GM12878 (cell line): Measurements from ENCODE around the gene NRAS. TPM values are rescaled to one million over a fixed set of nuclear protein-coding genes. Genes with fewer than 3 reads are reported as not detected.

Source experiments
- ATAC-seq: fragments of 200-7000 bp; cut with Tn5 transposase; 3 replicates; pipeline ENCODE4 v1.9.1; 2020; ENCODE audit warnings: mild to moderate bottlenecking, moderate library complexity
- BruUV-seq: library from RNA; stranded (reverse); fragments of 400-500 nt; replicated peaks from 2 replicates; lab custom pipeline; 2021; lab: Mats Ljungman, UMichigan
- CTCF ChIA-PET: fragments of 300-600 bp; sonication (Branson Sonifier 250); formaldehyde crosslinking; extraction: SDS; loops from one replicate; lab custom pipeline; 2021; ENCODE audit warnings: inconsistent platforms; lab: Yijun Ruan, JAX
- POLR2A ChIA-PET: fragments of 350-600 bp; formaldehyde crosslinking; extraction: SDS; loops from one replicate; lab custom pipeline; 2021; ENCODE audit warnings: inconsistent platforms; lab: Charles Lee
- RAD21 ChIA-PET: fragments of 300-600 bp; sonication (Branson Sonifier 250); formaldehyde crosslinking; loops from one replicate; lab custom pipeline; 2023; ENCODE audit warnings: antibody characterized with exemption; ENCODE audit not compliant: unreplicated experiment; lab: Charles Lee
- SMC1A ChIA-PET: fragments of 300-600 bp; sonication (Branson Sonifier 250); formaldehyde crosslinking; loops from one replicate; lab custom pipeline; 2023; ENCODE audit not compliant: unreplicated experiment, uncharacterized antibody; lab: Charles Lee
- DNase-seq: peaks from one replicate; pipeline ENCODE4 v3.0.0-alpha.2; 2011; ENCODE audit warnings: low read depth, low spot score
- FAIRE-seq: peaks from 3 replicates; lab custom pipeline; 2011; peaks lifted over from hg19 to GRCh38; lab: Jason Lieb, UNC
- H2AFZ ChIP-seq: 2 replicates; pipeline ENCODE4 v1.6.0; 2011; ENCODE audit warnings: low read depth, low read length, control low read depth; ENCODE audit not compliant: control insufficient read depth
- H3K27ac ChIP-seq: 2 replicates; pipeline ENCODE4 v1.5.1; 2011; ENCODE audit warnings: control low read depth; ENCODE audit not compliant: control insufficient read depth, insufficient read depth
- H3K27me3 ChIP-seq, 2 experiments: replicated peaks in 1 of 2; 2 replicates each; pipeline versions ENCODE4 v1.6.0 to v1.6.1; 2011; ENCODE audit warnings: low read length in 1 of 2; ENCODE audit not compliant: control insufficient read depth in 2 of 2, insufficient read depth in 2 of 2
- H3K36me3 ChIP-seq, 2 experiments: 2 replicates each; pipeline ENCODE4 v1.5.1; 2011; ENCODE audit warnings: low read length in 1 of 2; ENCODE audit not compliant: control insufficient read depth in 2 of 2, insufficient read depth in 2 of 2
- H3K4me1 ChIP-seq: 2 replicates; pipeline ENCODE4 v1.6.1; 2011; ENCODE audit warnings: mild to moderate bottlenecking, low read length, moderate library complexity, mixed read lengths; ENCODE audit not compliant: control insufficient read depth, insufficient read depth
- H3K4me2 ChIP-seq: 2 replicates; pipeline ENCODE4 v1.6.0; 2011; ENCODE audit warnings: control low read depth; ENCODE audit not compliant: control insufficient read depth, insufficient read depth
- H3K4me3 ChIP-seq: fragments of 200-600 bp; sonication (generic); 2 replicates; pipeline ENCODE4 v1.5.1; 2016
- H3K79me2 ChIP-seq: 2 replicates; pipeline ENCODE4 v1.6.0; 2011; ENCODE audit warnings: low read length; ENCODE audit not compliant: control insufficient read depth, insufficient read depth
- H3K9ac ChIP-seq: 2 replicates; pipeline ENCODE4 v1.8.0; 2011; ENCODE audit warnings: low read length, control low read depth, mixed read lengths; ENCODE audit not compliant: control insufficient read depth, insufficient read depth
- H3K9me3 ChIP-seq: replicated peaks from 3 replicates; pipeline ENCODE4 v1.5.1; 2011; ENCODE audit warnings: mild to moderate bottlenecking, low read length; ENCODE audit not compliant: control insufficient read depth, insufficient read depth
- H4K20me1 ChIP-seq: 2 replicates; pipeline ENCODE4 v1.6.0; 2011; ENCODE audit not compliant: control insufficient read depth, insufficient read depth
- ATF7 ChIP-seq: fragments of 450-650 bp; IDR thresholded peaks from 2 replicates; pipeline ENCODE4 v1.6.1; 2016; ENCODE audit warnings: low read depth, mild to moderate bottlenecking
- BHLHE40 ChIP-seq, 2 experiments: fragments of 450-650 bp in 1 of 2; IDR thresholded peaks; 2 replicates each; pipeline ENCODE4 v1.6.1; 2011 to 2017; ENCODE audit warnings: low read depth in 2 of 2, borderline replicate concordance in 1 of 2, improper control_type of control experiment in 1 of 2, low read length in 1 of 2, mild to moderate bottlenecking in 1 of 2
- GABPA ChIP-seq: IDR thresholded peaks from 2 replicates; pipeline ENCODE4 v1.6.1; 2014; ENCODE audit warnings: antibody characterized with exemption, low read depth, mild to moderate bottlenecking, inconsistent platforms
- MXI1 ChIP-seq: fragments of 150-350 bp; IDR thresholded peaks from 2 replicates; pipeline ENCODE4 v1.6.1; 2011; ENCODE audit warnings: low read depth, mild to moderate bottlenecking, inconsistent platforms, low read length, improper control_type of control experiment
- NFIC ChIP-seq: IDR thresholded peaks from 2 replicates; pipeline ENCODE4 v1.6.1; 2012; ENCODE audit warnings: low read depth, mild to moderate bottlenecking, inconsistent platforms, low read length, moderate library complexity
- RBBP5 ChIP-seq: fragments of 200-600 bp; sonication (generic); conservative IDR thresholded peaks from 2 replicates; pipeline ENCODE4 v1.6.1; 2016
- SREBF1 ChIP-seq: IDR thresholded peaks from 2 replicates; pipeline ENCODE4 v1.6.1; 2012; ENCODE audit warnings: mild to moderate bottlenecking, low read length
- TARDBP ChIP-seq: IDR thresholded peaks from 2 replicates; pipeline ENCODE4 v1.6.1; 2016; ENCODE audit warnings: borderline replicate concordance
- ZBED1 ChIP-seq: IDR thresholded peaks from 2 replicates; pipeline ENCODE4 v1.6.1; 2016; ENCODE audit warnings: borderline replicate concordance
- ZNF24 ChIP-seq: fragments of 450-650 bp; IDR thresholded peaks from 2 replicates; pipeline ENCODE4 v1.6.1; 2017; ENCODE audit warnings: antibody characterized with exemption, mild to moderate bottlenecking
- ZZZ3 ChIP-seq: IDR thresholded peaks from 2 replicates; pipeline ENCODE4 v1.6.1; 2011; ENCODE audit warnings: low read depth; ENCODE audit not compliant: control insufficient read depth, insufficient read length
- WGBS: methylation state at CpG from one replicate; pipeline ENCODE4 v1.1.6; 2016; ENCODE audit warnings: low lambda C conversion rate; ENCODE audit not compliant: insufficient replicate concordance, insufficient coverage; ENCODE audit errors: missing lambda C conversion rate; 5-methylcytosine and 5-hydroxymethylcytosine counted together
- in situ Hi-C: fragments of 300-500 bp; cut with MboI; formaldehyde crosslinking; loops from 9 replicates; pipeline ENCODE4 v1.14.3; 2018; ENCODE audit warnings: mixed read lengths
- intact Hi-C: fragments of 100-400 bp; cut with micrococcal nuclease; formaldehyde crosslinking; loops from one replicate; pipeline ENCODE4 v1.14.2; 2022; ENCODE audit not compliant: unreplicated experiment
- polyA plus RNA-seq, 11 experiments: library from polyadenylated mRNA; depleted of rRNA in 4 of 11; unstranded in 6 of 11; stranded (reverse) in 5 of 11; fragments of >200 nt; fragmentation: Nextera tagmentation in 4 of 11; fragmentation: Illumina TruSeq in 1 of 11; extraction: Ambion mirVana in 4 of 11; extraction: Trizol in 1 of 11; gene quantifications; 1 replicate in 1 of 11; 2 replicates in 10 of 11; pipeline versions ENCODE4 v1.2.1 to v1.2.3, GENCODE V29; 2011 to 2016; ENCODE audit warnings: inconsistent platforms in 2 of 11, missing spikeins in 2 of 11, low read depth in 1 of 11
- total RNA-seq, 4 experiments: library from RNA; depleted of rRNA in 3 of 4; stranded (reverse); fragments of >200 nt in 3 of 4; fragmentation: Illumina TruSeq in 1 of 4; extraction: Trizol in 1 of 4; gene quantifications; 2 replicates each; pipeline versions ENCODE4 v1.2.1 to v1.2.3, GENCODE V29; 2013 to 2021
- TF ChIP-seq, protein P1 (sequence below): fragments of 450-650 bp; IDR thresholded peaks from 2 replicates; pipeline ENCODE4 v1.6.1; 2018; ENCODE audit warnings: mild to moderate bottlenecking, low read depth, moderate library complexity; ENCODE audit not compliant: partially characterized antibody

Gene NRAS
- total and polyA plus RNA-seq, 10 of the 15 experiments (the other 5 are each of a cell fraction or from before 2014, with no cell fraction given), result 31.7 to 73.2 (median 66.2) TPM

GRCh38 chr1:114666954-114667353 is 49.6 kb downstream of the NRAS start:
- WGBS, result 38% methylated on average over 3 of the region's 3 CpGs
- intact Hi-C loops, result no loop called here
- Histone ChIP-seq H4K20me1 (no peaks in the 10 kb centered on the region), H3K27ac (no peak overlapping the region), H3K27me3 (no peaks in the 10 kb centered on the region), H3K4me1 (peaks cover 5% of the 10 kb centered on the region), H3K9me3 (no peaks in the 10 kb centered on the region), H3K4me2 (no peak overlapping the region), H3K4me3 (no peak overlapping the region), H2AFZ (no peak overlapping the region), H3K9ac (no peak overlapping the region), H3K36me3 (no peaks in the 10 kb centered on the region), H3K79me2 (no peaks in the 10 kb centered on the region)
- SMC1A ChIA-PET, result interaction anchor here (0.8 to 1.4 kb wide), 2 partner anchors 10 to 17 kb away, joined by 3 to 5 read pairs; no protein-coding TSS in a partner anchor
- CTCF ChIA-PET, result no interaction called here
- DNase-seq, result no peak
- RAD21 ChIA-PET, result no interaction called here
- in situ Hi-C loops, result no loop called here
- no peak for ATAC-seq
- FAIRE-seq, result no peak
- TF ChIP-seq ZNF24, result no peak
- BruUV-seq, result no TSS peak
- POLR2A ChIA-PET, result no interaction called here

DNA sequence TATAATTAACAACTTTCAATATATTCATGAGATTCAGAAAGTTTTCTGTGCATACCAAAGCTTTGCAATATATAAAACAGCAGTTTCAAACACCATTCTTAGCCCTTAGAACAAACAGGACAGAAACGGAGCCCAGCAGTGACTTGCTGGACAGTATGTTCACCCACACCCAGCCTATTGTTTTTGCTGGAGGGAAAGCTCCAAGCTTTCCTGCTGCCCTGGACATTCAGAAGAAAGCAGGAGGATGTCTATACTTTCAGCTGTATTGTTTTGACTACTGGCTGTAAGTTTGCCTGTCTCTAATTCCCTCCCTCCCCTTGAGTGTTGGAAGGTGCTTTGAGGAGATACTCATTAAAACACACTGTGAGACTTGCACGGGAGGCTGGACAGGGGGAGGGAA is 56.3 kb downstream of the NRAS start:
- ATAC-seq (no peak), DNase-seq (no peak)
- intact Hi-C loops, result no loop called here
- Histone ChIP-seq H3K79me2 (no peaks in the 10 kb centered on the region), H3K4me3 (no peak overlapping the region), H3K27me3 (0 out of 4 replicates have a peak, but pooled peaks cover 0 to 3% of the 10 kb centered on the region in 2 experiments)
- WGBS, result 25% methylated on average over 2 of the region's 2 CpGs
- TF ChIP-seq GABPA (no peak), NFIC (no peak), TARDBP (no peak), RBBP5 (no peak), BHLHE40 (IDR thresholded peaks at IDR 0.05; ENCODE audit: borderline replicate concordance in 1 of 2, low read depth in 2 of 2, low read length in 1 of 2) (no peak), SREBF1 (no peak), ZBED1 (no peak), MXI1 (no peak), ZZZ3 (no peak), ATF7 (no peak)
- TF ChIP-seq, protein P1, sequence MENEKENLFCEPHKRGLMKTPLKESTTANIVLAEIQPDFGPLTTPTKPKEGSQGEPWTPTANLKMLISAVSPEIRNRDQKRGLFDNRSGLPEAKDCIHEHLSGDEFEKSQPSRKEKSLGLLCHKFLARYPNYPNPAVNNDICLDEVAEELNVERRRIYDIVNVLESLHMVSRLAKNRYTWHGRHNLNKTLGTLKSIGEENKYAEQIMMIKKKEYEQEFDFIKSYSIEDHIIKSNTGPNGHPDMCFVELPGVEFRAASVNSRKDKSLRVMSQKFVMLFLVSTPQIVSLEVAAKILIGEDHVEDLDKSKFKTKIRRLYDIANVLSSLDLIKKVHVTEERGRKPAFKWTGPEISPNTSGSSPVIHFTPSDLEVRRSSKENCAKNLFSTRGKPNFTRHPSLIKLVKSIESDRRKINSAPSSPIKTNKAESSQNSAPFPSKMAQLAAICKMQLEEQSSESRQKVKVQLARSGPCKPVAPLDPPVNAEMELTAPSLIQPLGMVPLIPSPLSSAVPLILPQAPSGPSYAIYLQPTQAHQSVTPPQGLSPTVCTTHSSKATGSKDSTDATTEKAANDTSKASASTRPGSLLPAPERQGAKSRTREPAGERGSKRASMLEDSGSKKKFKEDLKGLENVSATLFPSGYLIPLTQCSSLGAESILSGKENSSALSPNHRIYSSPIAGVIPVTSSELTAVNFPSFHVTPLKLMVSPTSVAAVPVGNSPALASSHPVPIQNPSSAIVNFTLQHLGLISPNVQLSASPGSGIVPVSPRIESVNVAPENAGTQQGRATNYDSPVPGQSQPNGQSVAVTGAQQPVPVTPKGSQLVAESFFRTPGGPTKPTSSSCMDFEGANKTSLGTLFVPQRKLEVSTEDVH, result no peak
- TF ChIP-seq, all 136 proteins: peak for 0
- Histone ChIP-seq H3K4me1 (no peaks in the 10 kb centered on the region), H4K20me1 (no peaks in the 10 kb centered on the region), H3K4me2 (no peak overlapping the region), H3K9me3 (no peaks in the 10 kb centered on the region), H3K9ac (no peak overlapping the region), H2AFZ (no peak overlapping the region), H3K27ac (no peak overlapping the region), H3K36me3 (no peaks in the 10 kb centered on the region)
- POLR2A ChIA-PET, result interaction anchor here (0.6 kb wide), 2 partner anchors 286 to 1109 kb away, joined by 3 read pairs; no protein-coding TSS in a partner anchor
- in situ Hi-C loops, result no loop called here
- SMC1A ChIA-PET, result no interaction called here
- CTCF ChIA-PET, result interaction anchor here (0.6 to 1.3 kb wide), 4 partner anchors 11 to 96 kb away, joined by 3 to 4 read pairs (median 4); no protein-coding TSS in a partner anchor
- FAIRE-seq, result no peak
- RAD21 ChIA-PET, result interaction anchor here (1.6 kb wide), 1 partner anchor 9 kb away, joined by 3 read pairs; no protein-coding TSS in a partner anchor
- no TSS peak for BruUV-seq
